GM19099 (cell line): ENCODE data around the gene DOP1B.
A peak's percentile ranks its signal among the peaks of the same experiment; 100 is the strongest.

Experiments
- POLR2A ChIP-seq: IDR thresholded peaks from 3 replicates; pipeline ENCODE4 v1.6.1; 2011; ENCODE audit warnings: low read depth; ENCODE audit not compliant: insufficient read length; ENCODE audit errors: extremely low read depth

DOP1B gene

GRCh38 chr21:36156815-36157670 lies at the start of gene DOP1B:
DOP1B (plus strand) TSS chr21:36156824; CDS start chr21:36164734, 7,910 bp downstream.
- TF ChIP-seq POLR2A: peak; percentile 50

DNA sequence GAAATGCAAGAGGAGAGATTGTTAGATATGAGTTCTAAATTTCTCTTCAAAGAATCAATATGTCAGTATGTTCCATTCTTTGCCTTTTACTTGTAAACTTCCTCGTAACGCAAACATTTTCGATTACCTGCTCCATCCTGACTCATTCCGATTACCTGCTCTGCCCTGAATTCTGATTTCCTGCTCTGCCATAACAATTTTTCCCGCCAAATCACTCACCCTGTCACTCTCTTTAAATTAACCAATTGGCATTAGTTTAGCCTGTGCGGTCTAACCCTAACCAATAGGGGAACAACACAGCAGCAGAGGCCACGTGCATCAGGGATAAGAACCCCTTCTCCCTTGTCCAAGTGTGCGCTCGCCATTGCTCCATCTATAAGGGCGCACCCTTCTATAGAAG lies 46.8 kb upstream of the DOP1B start:
- TF ChIP-seq POLR2A: no peak

- TF ChIP-seq POLR2A: no peak
Observed at GRCh38 chr21:36111238-36111637, 45.4 kb upstream of the DOP1B start.

GRCh38 chr21:36113647-36114428 lies 42.8 kb upstream of the DOP1B start:
- no peak for TF ChIP-seq POLR2A

- no peak for TF ChIP-seq POLR2A
Observed at GRCh38 chr21:36115138-36115730, 41.4 kb upstream of the DOP1B start.

- no peak for TF ChIP-seq POLR2A
Observed at GRCh38 chr21:36117286-36117741, 39.3 kb upstream of the DOP1B start.

DNA sequence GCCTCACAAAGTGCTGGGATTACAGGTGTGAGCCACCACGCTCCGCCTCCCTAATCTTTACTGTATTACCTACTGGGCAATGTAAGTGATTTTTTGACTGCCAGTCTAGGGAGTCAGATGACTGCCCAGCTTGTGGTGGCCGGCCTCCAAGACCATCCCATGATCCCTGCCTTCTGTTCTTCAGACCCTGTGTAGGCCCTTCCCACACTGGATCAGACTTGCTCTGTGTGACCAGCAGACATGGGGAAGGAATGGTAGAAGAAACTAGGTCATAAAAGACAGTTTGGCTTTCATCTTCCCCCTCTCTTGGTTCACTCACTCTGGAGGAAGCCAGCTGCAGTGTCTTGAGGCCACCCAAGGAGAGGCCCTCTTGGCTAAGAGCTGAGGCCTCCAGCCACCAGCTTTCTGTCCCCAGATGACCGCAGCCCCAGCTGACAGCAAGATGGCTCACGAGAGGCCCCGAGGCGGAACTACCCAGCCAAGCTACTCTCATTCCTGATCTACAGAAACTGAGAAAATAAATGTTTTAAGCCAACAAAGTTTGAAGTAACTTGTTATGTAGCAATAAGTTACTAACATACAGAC lies 36.2 kb upstream of the DOP1B start:
- no peak for TF ChIP-seq POLR2A

GRCh38 chr21:36122977-36123376 lies 33.6 kb upstream of the DOP1B start:
- TF ChIP-seq POLR2A: no peak

DNA sequence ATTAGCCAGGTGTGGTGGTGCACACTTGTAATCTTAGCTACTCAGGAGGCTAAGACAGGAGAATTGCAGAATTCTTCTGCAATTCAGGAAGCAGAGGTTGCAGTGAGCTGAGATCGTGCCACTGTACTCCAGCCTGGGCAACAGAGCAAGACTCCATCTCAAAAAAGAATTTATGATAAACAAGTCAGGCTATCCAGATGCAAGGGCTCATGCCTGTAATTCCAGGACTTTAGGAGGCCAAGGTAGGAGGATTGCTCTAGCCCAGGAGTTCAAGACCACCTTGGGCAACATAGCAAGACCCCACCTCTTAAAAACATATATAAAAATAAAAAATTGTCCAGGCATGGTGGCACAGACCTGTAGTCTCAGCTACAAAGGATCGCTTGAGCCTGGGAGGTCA lies 32.2 kb upstream of the DOP1B start:
- TF ChIP-seq POLR2A: no peak

DNA sequence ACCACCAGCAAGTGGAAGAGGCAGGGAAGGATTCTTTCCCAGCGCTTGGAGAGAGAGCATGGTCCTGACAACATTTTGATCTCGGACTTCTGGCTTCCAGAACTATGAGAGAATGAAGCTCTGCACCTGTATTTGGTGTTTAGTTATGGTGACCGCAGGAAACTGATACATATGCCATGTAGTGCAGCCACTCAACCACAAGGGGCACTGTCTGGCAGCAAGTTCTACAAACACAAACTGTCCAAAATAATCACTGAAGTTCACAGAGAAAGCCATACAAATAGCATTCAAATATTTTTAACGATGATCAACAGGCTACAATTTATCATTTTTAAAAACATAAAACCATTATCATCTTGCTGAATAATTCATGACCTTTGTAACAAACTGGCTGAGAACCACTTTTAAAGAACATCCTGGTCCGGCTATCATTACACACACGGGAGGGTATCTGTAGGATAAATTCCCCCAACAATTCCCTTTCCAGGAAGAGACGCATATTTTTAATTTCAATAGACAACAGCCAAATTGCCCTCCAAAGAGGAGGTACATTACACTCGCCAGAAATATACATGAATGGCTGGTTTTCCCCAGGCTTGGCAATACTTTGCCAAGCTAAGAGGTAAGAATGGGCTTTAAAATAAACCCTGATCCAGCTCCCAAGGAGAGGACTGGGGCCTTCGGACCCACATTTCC lies 31.0 kb upstream of the DOP1B start:
- no peak for TF ChIP-seq POLR2A

DNA sequence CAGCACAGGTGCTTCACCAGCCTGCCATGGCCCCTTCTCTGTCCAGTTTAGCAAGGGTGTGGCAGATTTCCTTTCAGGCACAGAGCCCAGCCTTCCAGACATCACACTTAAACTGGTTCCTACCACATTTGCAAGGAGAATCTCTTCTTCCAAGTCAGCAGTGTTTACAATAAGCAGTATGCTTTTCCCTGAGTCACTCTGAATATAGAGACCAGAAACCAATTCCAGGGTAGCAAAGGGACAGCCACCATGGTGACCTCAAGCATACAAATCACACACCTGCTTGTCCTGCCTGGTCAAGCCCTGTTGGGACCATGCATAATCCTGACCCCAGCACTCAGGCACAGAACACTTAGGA lies 30.4 kb upstream of the DOP1B start:
- TF ChIP-seq POLR2A: no peak

DNA sequence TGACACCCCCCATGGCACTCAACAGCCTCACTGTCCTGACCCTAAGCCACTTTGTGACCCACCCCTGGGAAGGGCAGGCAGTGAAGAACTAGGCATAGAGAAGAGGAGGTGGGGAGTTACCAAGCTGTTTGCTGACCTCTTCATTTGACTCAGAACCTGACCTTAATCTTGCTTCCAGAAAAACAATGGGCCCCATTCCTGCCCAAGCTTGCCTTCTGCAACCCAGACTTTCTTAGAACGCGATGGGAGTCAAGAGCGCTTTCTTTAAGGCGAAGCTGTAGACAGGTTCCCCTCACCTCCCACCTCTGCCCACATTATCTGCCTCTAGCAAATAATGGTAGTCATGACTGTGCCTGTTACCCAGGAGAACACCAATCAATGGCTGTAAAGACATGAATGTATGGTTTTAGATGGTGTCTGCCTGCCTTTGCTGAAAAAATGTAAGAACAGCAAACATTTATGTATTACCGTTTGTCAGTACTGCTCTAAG lies 30.0 kb upstream of the DOP1B start:
- no peak for TF ChIP-seq POLR2A

- TF ChIP-seq POLR2A: no peak
Observed at GRCh38 chr21:36127250-36127904, 29.2 kb upstream of the DOP1B start.

- no peak for TF ChIP-seq POLR2A
Observed at GRCh38 chr21:36127977-36128376, 28.6 kb upstream of the DOP1B start.
